GM23338 (cell line): ENCODE results near the gene TANGO6.

ENCODE experiments used
- EZH2phosphoT487 ChIP-seq: fragments of 200-600 bp; sonication (generic); IDR thresholded peaks from one replicate; pipeline ENCODE4 v1.8.1; 2018; ENCODE audit warnings: antibody characterized with exemption; ENCODE audit not compliant: unreplicated experiment
- TF ChIP-seq, protein P1 (sequence below), 2 experiments: fragments of 200-600 bp in 1 of 2; sonication (generic) in 1 of 2; conservative IDR thresholded peaks; 2 replicates each; pipeline versions ENCODE4 v1.5.1 to v1.6.1; 2016 to 2017; ENCODE audit warnings: antibody characterized with exemption in 2 of 2, low read depth in 2 of 2, mild to moderate bottlenecking in 2 of 2, moderate library complexity in 1 of 2

DNA sequence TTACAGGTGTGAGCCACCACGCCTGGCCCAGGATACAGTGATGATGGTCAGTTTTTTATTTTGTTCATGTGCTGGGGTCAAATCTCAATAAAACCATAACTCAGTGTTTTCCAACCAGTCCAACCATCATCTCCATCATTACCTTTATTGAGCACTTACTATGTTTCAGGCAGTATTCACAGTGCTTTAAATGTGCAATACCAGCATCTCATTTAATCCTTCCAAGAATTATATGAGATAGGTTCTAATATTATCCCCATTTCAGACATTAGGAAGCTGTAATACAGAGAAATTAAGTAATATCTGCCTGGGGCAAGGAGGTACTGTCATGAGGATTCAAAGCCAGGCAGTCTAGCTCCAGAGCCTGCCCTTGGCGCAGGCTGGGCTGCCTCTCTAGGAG lies 36.9 kb upstream of the TANGO6 start:
- TF ChIP-seq, protein P1, sequence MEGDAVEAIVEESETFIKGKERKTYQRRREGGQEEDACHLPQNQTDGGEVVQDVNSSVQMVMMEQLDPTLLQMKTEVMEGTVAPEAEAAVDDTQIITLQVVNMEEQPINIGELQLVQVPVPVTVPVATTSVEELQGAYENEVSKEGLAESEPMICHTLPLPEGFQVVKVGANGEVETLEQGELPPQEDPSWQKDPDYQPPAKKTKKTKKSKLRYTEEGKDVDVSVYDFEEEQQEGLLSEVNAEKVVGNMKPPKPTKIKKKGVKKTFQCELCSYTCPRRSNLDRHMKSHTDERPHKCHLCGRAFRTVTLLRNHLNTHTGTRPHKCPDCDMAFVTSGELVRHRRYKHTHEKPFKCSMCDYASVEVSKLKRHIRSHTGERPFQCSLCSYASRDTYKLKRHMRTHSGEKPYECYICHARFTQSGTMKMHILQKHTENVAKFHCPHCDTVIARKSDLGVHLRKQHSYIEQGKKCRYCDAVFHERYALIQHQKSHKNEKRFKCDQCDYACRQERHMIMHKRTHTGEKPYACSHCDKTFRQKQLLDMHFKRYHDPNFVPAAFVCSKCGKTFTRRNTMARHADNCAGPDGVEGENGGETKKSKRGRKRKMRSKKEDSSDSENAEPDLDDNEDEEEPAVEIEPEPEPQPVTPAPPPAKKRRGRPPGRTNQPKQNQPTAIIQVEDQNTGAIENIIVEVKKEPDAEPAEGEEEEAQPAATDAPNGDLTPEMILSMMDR (conservative IDR thresholded peaks at IDR 0.05; ENCODE audit: low read depth in 2 of 2): no peak
- TF ChIP-seq EZH2phosphoT487: no peak
